ENCODE results near the gene TGFBI.

TGFBI gene

DNA sequence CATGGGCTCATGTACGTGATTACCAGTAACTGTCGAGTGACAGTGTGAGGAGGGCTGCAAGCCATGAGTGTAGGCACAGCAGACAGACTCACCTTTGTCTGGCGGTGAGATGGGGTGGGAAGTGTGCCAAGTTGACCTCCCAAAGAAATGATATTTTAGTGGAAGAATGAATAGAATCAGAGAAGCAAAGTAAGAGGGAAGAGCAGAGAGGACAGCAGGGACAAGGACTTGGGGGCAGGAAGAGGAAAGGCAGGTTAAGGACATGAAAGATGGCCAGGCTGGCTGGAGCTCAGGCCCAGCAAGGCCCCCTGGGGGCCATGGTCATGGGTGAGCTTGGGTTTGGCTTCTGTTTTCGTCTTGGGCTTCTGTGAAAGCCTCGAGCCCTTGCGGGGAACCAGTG lies 20.2 kb downstream of the TGFBI start:
- DNase-seq: no peak

DNA sequence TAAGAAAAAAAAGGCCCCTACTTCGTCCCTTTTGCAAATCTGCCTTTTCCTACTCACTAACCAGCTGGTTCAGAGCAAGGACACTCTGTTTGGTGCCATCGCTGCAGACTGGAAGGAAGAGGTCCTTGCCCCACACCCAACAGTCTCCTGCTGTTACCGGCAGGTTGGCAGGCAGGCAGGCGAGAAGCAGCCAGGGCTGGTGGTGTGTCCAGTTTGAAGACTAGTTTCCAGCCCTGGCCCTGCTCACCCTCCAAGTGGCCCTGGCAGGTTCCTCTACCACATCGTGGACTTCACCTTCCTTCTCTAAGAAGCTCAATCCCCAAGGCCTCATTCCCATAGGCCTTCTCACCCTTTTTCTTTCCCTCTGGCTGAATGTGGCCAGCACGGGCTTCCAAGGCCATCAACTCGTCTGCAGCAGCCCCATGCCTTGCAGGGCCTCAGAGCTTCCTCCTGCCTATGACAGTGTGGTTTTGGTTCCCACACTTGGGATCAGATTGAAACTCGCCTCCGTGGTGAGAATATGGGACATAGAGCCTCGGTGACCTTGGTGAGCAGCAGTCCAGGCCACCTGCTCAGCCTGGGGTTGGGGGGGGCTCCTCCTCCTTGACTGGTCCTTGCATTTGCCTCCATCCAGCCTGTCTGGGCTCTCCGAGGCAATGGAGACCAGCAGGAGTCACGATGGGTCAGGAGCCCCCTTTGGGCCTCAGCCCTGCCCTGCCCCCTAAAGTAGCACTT lies 22.9 kb downstream of the TGFBI start:
- no peak for DNase-seq

DNA sequence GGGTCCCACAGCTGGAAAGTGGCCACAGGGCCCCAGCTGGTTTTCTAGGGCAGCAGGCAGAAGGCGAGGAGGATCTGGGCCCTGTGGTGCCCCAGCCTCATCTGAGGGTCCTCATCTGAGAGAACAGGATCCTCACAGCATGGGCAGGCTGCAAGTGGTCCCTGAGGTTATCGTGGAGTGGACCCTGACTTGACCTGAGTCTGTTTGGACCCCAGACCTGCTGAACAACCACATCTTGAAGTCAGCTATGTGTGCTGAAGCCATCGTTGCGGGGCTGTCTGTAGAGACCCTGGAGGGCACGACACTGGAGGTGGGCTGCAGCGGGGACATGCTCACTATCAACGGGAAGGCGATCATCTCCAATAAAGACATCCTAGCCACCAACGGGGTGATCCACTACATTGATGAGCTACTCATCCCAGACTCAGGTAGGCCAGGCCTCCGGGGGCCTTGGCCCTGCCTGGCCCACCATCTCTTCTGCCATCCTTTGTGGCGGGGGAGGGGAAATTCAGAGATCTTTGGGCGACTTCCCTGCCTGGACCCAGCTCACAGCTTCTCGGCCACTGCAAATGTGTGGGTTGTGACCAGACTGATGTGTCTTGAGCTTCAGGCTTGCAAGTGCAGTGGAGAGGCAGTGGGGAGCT lies 24.0 kb downstream of the TGFBI start:
- no peak for DNase-seq

DNA sequence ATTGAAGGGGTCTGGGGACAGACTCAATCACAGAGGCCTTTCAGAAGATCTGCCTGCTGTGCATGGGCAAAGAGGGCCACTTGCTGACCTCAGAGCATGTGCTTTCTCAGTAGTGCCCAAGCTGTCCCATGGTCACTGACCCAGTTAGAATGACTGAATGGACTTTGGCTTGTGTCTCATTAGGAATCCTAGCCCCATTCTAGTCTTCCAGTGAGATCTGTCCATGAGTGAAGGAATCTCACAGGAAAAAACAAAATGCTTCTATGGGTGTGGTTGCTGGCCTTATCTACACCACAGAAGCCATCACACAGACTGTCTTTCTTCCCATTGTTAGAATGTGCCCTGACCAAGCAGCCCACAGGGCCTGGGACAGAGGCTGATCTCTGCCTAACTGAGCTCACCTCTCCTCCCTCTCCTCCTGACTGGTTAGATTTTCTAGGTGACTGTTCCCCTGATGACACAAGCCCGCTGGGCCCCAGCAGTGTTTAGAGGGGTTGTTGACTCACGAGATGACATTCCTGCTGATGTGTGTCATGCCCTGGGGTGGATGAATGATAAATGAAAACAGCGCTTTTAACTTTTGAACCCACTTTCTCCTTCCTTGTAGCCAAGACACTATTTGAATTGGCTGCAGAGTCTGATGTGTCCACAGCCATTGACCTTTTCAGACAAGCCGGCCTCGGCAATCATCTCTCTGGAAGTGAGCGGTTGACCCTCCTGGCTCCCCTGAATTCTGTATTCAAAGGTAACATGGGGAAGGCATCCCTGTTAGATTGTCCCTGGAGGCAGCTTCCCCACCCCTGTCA lies 24.8 kb downstream of the TGFBI start:
- DNase-seq: no peak

DNA sequence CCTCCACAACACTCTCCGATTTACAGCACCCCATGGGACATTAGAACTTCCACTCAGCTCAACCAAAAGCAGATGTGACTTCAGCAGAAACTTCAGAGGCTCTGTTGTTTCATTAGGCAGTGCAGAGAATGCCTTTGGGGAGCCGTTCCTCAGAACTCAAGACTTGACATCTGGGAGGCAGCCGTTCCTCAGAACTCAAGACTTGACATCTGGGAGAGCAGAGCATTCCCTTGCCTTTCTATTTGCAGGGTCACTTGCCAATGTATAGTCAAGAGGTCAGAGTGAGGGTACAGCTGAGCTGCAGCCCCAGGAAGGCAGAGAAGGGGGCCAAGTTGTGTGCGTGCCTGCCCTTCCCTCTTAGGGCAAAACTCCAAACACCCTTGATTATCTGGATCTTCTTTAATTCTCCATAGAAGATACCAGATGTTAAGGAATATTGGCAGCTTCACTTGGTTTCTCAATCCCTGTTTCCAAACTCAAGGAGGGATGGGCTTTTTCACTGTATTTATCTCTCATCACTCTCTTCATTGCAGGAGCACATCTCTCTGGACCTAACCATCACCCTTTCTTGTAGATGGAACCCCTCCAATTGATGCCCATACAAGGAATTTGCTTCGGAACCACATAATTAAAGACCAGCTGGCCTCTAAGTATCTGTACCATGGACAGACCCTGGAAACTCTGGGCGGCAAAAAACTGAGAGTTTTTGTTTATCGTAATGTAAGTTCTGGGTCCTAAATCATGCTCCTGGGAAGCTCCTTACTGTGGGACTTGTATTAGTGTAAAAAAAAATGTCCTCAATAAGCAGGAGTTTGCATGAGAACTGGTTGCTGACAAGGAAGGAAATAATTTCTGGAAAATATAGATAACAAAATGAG lies 25.6 kb downstream of the TGFBI start:
- no peak for DNase-seq

DNA sequence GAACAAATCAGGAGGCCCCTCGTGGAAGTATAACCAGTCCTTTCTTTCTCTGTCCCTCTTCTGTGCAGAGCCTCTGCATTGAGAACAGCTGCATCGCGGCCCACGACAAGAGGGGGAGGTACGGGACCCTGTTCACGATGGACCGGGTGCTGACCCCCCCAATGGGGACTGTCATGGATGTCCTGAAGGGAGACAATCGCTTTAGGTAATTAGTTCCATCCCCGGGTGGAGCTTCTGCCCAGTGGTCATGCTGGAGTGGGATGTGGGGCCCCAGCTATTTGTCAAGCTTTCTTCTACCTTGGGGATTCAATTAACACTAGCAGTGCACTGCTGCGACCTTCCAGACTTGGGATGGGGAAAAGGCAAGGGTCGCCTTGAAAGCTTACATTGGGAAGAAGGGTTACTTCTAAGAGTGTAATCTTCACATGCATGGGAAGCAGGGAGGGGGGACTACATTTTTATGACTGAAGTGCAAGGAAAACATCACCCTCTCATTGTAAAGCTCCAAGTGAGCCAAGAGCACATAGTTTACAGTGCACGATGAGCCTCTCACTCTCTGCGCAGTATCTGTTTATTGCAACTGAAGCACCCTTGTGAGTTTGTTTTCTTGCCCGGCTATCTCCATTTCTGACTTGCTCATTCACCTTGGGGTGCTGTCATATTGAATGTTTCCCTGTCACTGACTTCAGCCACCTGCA lies 27.0 kb downstream of the TGFBI start:
- no peak for DNase-seq

DNA sequence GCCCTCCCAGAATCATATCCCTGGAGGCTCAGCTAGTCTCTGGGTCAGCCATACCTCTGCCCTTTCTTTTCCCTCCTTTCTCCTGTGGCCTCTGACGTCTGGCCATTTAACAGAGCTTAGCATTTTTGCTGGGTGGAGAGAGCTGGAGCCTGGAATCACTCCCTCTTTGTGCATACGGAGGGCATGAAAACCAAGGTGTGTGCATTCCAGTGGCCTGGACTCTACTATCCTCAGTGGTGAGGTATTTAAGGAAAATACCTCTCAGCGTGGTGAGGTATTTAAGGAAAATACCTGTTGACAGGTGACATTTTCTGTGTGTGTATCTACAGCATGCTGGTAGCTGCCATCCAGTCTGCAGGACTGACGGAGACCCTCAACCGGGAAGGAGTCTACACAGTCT lies 27.5 kb downstream of the TGFBI start:
- no peak for DNase-seq

DNA sequence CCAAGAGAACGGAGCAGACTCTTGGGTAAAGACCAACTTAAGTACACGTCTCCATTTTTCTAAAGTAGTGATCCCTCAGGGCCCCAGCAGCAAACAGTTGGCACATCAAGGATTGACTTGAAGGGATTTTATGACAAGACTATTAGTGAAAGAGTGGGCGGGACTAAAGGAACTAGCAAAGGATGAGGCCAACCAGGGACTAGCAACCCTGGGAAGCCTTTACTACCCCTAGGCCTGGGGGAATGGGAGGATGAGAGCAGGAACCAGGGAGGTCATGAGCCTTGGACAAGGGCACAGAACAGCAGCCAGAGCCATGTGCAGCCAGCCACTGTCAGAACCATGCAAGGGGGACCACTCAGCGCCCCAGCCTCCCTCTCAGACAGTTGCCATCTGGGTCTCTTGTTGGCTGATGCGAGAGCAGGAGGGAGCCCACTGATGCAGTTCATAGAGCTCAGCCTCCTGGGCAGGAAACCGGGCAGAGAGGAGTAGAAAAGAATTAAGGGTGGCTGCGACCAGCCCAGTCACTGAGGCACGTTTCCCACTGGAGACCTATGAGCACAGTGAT lies 28.1 kb downstream of the TGFBI start:
- DNase-seq: no peak

DNA sequence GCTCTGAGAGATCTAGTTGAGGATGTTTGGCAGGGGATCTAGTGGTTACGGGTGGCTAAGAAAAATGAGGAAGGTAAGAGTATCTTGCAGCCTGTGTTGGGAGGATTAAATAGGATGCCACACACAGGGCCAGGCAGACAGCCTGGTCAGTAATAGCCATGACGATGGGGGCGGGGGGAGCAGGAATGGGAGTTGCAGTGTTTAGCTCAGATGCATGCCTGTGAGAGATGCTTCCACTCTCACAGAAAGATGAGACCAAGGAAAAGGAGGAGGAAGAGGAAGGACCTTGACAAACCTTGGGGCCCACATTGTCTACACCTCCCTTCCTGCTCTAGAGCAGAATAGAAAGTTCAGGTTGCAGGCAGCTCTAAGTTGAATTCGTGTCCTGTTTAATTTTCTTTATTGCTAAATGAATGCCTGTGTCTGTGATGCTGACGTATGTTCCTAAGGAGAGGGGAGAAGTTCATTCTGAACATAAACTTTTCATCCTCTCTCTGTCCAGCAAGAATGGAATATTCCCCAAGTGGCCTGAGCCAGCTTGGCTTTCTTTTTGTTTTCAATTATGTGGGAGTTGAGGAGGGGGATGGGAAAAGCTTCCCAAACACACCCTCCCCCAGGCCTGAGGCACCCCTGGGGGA lies 28.7 kb downstream of the TGFBI start:
- DNase-seq: no peak

DNA sequence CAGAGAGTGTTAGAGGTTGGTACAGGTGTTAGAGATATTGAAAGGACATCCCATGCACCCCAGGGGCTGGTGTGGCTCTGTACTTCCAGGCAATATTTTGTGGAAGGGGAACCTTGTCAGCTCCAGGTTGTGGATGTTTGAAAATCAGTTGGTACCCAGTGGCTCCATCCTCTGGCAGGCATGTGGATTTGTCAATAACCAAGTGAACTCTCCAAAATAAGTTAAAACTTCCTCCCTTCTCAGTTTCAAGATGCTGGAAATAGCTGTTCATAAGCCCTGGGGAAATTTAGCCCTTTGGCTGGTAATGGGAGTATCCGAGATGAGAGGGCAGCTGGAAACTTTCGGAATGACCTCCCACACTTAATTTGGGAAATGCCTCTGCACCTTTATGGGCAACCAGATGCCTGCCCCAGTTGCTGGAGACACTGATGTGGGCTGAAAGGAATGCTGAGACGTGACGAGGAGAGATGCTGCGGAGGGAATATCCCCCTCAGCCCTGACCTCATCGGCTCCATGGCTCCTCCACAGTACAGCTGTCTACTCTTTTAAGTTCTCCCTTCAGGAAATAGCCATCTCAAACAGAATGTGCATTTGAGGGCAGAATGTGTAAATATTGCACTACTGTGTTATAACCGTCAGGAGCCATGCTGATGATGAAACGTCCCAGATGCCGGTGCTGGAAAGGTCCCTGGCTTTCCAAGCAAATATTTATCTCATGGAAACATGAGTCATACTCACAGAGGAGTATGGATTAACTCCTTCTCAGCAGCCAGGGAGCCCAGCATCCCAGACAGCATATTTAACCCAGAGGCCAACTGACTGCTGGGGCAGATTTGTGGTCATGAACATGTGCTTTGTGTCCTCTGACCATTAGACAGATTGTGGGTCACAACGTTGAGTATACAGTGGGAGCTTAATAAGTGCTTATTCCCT lies 29.5 kb downstream of the TGFBI start:
- DNase-seq: no peak

DNA sequence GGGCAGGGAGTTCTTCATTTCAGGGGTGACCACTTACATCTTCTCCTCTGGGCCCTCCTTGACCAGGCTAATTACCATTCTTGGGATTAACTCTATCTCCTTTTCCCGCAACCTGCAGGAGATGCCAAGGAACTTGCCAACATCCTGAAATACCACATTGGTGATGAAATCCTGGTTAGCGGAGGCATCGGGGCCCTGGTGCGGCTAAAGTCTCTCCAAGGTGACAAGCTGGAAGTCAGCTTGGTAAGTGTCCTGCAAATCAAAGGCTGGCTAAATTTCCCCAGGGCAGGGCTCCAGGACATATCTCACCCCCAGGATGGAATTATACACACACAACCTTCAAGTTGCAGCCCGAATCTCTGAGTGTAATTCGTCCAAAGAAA lies 30.2 kb downstream of the TGFBI start:
- no peak for DNase-seq

DNA sequence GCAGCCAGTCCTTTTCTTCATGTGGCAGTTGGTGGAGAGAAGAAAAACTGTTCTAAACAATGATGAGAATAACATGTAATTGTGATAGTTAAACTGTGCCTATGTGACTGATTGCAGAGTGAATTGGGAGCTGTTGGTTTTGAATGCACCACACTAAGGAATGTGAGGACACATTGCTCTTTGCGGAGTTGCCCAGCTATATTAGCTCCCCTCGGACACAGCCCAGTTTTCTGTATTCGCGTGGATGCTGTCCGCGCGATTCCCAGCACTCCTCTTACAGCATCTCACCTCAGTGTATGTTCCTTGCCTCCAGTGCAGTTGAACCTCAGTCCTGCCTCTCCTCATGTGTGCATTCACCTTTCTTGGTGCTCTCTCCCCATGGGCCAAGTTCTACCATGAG lies 32.2 kb downstream of the TGFBI start:
- DNase-seq: no peak

DNA sequence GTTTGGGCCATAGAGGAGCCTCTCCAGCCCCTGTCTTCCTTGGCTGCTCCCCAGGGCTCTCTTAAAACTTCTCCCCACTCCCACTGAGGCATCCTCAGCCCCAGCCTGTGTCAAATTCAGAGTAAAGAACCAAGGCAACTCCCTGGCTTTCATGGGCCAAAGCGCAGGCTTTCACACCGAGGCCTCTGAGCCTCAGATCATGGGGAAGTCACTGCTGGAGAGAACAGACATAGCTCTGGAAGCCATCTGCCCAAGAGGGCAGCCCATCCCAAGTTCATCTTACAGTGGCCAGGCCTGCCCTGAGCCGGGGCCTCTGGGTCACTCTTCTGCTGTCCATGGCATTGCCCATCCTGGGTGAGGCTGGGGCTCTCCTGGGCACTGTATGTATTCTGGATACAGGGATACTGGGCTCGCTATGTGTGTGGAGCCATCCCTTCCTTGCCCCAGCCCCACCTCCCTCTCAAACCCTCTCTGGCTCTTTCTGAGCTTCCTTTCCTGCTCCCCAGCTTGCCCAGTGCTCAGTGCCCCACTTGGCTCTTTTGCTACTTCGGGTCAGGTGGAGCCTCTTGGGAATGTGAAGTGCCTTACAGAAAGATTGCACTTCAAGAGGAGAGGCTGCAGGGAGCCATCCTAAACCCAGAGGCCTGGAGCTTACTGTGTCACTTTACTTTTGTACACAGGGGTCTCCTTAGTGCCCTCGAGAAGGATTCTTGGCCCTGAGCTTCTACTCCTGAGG lies 33.0 kb downstream of the TGFBI start:
- no peak for DNase-seq

DNA sequence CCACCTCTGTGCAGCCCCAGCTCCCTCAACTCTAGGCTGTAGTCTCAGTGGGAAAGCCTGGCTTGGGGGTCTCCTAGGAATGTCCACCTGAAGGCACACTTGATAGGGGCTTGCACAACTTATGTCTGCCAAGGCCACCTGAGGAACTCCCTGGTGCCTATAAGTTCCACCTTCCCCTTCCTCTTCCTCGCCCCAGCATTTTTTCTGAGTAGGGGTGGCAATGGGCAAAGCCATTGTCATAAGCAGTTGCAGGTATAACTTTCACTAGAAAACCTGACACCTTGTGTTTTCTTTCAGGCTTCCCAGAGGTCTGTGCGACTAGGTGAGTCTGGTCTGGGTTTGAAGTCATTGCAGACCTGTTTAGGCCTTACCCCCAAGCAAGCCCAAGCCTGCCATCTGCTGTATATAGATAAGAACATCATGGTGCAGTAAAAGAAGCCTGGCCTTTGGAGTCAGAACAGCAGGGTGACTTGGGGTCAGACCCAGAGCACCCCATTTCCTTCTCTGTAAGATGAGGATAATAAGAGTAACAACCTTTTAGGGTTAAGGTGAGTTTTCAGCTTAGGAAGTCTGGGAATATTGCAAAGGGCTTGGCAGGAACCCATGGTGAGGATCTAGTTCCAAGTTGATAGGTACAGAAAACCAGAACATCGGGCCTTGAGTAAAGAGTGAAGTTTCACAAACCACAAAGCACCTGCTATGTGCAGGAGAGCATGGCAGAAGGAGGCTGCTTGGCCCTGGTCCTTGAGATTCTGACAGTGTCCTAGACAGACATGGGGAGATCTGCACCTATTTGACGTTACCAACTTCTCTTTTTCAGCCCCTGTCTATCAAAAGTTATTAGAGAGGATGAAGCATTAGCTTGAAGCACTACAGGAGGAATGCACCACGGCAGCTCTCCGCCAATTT lies 33.8 kb downstream of the TGFBI start:
- DNase-seq: no peak

DNA sequence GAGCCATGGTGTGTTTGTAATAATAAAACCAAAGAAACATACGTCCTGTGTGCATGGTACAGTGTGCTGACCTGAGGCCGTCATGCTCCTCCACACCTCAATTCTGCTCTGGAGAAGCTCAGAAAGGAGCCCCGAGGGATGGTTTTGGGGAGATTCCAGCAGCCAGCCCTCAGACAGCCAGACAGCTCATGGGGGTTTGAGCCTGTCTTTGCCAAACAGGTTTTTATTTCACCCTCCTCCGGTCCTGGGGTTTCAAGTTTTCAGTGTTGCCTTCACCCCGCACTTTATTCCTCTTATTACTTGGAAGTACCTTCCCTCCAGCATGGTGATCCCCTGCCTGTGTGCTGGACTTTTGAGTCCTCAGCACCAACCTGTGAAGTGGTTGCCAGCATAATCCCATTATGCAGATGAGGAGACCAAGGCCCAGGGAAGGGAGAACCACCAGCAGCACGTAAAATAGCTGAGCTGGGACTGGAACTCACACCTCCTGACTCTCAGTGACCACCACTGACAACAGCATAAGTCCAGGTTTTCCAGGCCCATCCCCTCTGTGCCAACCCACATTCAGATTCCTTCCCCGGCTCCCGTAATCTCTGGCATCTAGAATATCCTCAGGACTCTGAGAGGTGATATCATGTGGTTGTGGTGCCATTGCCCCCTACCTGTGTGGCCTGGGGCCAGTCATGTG lies 35.1 kb downstream of the TGFBI start:
- no peak for DNase-seq

DNA sequence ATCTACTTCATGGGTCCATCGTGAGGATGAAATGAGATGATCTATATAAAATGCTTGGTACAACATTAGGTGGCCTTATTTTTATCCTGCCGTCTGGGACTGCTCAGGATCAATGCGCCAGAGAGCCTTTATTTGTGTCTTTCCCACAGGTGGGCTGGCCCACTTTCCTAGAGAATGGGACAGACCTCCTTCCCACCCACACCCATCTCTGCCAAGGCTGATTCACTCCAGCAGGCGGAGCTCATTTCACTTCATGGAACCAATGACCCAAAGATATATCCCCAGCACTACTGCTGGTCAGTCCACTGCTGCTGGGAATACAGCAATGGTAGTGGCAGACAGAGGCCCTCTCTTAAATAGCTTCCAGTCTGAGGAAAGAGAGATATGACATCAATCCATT lies 35.7 kb downstream of the TGFBI start:
- DNase-seq: no peak

DNA sequence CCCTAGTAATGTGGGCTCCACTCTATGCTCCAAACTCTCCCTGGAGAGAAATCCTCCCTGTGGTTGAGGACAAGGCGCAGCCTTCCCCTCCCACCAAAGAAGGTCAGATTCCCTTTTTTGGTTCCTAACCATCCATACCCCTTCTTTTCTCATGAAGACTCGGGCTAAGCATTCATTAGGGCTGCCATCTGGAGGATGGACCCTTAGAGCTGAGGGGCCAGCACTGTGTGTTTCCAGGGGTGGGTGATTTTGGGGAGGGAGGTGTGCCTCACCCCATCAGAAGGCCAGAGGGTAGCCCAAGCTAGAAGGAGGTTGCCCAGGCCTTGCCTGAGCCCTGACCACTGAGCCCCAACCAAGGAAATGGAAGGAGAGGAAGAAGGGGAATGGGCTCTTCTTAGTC lies 36.8 kb downstream of the TGFBI start:
- DNase-seq: no peak

Measured in activated CD4-positive, alpha-beta T cell treated with anti-CD3 and anti-CD28 coated beads for 4 hours (primary cell).